Mucosa of gallbladder (tissue), 1 donor: ENCODE results near the gene MRRF. TPM values are rescaled to one million over a fixed set of nuclear protein-coding genes. Genes with fewer than 3 reads are reported as not detected.

Source experiments
- DNase-seq: peaks from one replicate; pipeline ENCODE4 v3.0.0-alpha.2; 2020; ENCODE audit warnings: low spot score
- total RNA-seq: library from RNA; stranded (reverse); gene quantifications from one replicate; pipeline ENCODE4 v1.2.1, GENCODE V29; 2021
- donor health status: DM: no; HTN: no; CAD: no.

MRRF gene
- total RNA-seq, 1 donor from 2014 or later = 26.3 TPM

- DNase-seq = no peak
These were observed 115.6 kb downstream of the MRRF start for GRCh38 chr9:122380293-122380692.

Other genes with a start within 250 kb of the MRRF start
- 10.9 TPM for gene TTLL11, start 171.6 kb upstream of the MRRF start, total RNA-seq
- gene NDUFA8, start 105.1 kb upstream of the MRRF start, total RNA-seq = 68.0 TPM
- 7.8 TPM for gene MORN5, start 105.0 kb upstream of the MRRF start, total RNA-seq
- 4.5 TPM for gene LHX6, start 35.9 kb upstream of the MRRF start, total RNA-seq
- gene RBM18, start within 50 bp of the MRRF start, total RNA-seq = 21.3 TPM
- 24.1 TPM for gene PTGS1, start 106.1 kb downstream of the MRRF start, total RNA-seq
- gene OR1J1, start 213.0 kb downstream of the MRRF start, total RNA-seq = not detected
- not detected for gene OR1J2, start 245.9 kb downstream of the MRRF start, total RNA-seq